CD4-positive, alpha-beta T cell treated with Interleukin-15 for 4 hours (primary cell): Measurements from ENCODE around the gene MB.

Experiments used
- DNase-seq: peaks from one replicate; pipeline ENCODE4 v3.0.0-alpha.2; 2020; ENCODE audit warnings: low spot score

MB gene

GRCh38 chr22:35615156-35615555, 2.0 kb downstream of the MB start:
- no peak for DNase-seq

- DNase-seq = no peak
Observed at GRCh38 chr22:35614404-35614803, 2.7 kb downstream of the MB start.

GRCh38 chr22:35612903-35613302, 4.2 kb downstream of the MB start:
- no peak for DNase-seq

- DNase-seq = no peak
Observed at GRCh38 chr22:35611891-35612576, 5.1 kb downstream of the MB start.

- no peak for DNase-seq
Observed at GRCh38 chr22:35611200-35611890, 5.8 kb downstream of the MB start.

- DNase-seq = no peak
Observed at GRCh38 chr22:35610741-35611140, 6.4 kb downstream of the MB start.

GRCh38 chr22:35609761-35610160, 7.4 kb downstream of the MB start:
- DNase-seq = no peak

- DNase-seq = no peak
Observed at GRCh38 chr22:35609261-35609660, 7.9 kb downstream of the MB start.

- no peak for DNase-seq
Observed at GRCh38 chr22:35608088-35608487, 9.0 kb downstream of the MB start.

GRCh38 chr22:35606916-35607315, 10.2 kb downstream of the MB start:
- no peak for DNase-seq

GRCh38 chr22:35605851-35606481, 11.2 kb downstream of the MB start:
- no peak for DNase-seq

GRCh38 chr22:35605369-35605680, 11.8 kb downstream of the MB start:
- no peak for DNase-seq

GRCh38 chr22:35604621-35605368, 12.3 kb downstream of the MB start:
- DNase-seq = no peak

- DNase-seq = no peak
Observed at GRCh38 chr22:35601743-35602615, 15.2 kb downstream of the MB start.

GRCh38 chr22:35601013-35601580, 16.0 kb downstream of the MB start:
- DNase-seq = no peak

GRCh38 chr22:35600476-35600875, 16.7 kb downstream of the MB start:
- no peak for DNase-seq

GRCh38 chr22:35599364-35599763, 17.8 kb downstream of the MB start:
- DNase-seq = no peak

GRCh38 chr22:35598396-35598710, 18.8 kb downstream of the MB start:
- no peak for DNase-seq

GRCh38 chr22:35597692-35598395, 19.3 kb downstream of the MB start:
- DNase-seq = no peak

GRCh38 chr22:35596821-35597220, 20.3 kb downstream of the MB start:
- no peak for DNase-seq

GRCh38 chr22:35594686-35595085, 22.4 kb downstream of the MB start:
- DNase-seq = no peak
